ENCODE results near the gene GET4. TPM values are rescaled to one million over a fixed set of nuclear protein-coding genes. Genes with fewer than 3 reads are reported as not detected.

Gene GET4
- polyA plus RNA-seq, 3 donors, result 20.1 to 36.8 (median 25.5) TPM

- H3K4me1 Mint-ChIP-seq, result peaks cover 52% of the 10 kb centered on the region
- H3K4me2 ChIP-seq (replicated peaks; ENCODE audit: extremely low read depth, low read length, poor library complexity, severe bottlenecking), result no peak overlapping the region
- H3K9ac ChIP-seq (ENCODE audit: insufficient read depth, low read length, poor library complexity, severe bottlenecking), result no peak overlapping the region
- no peaks in the 10 kb centered on the region for H3K27me3 ChIP-seq (ENCODE audit: control insufficient read depth in 2 of 2, insufficient read depth in 2 of 2, low read length in 2 of 2)
- H3K9me3 Mint-ChIP-seq, result no peaks in the 10 kb centered on the region
- peaks cover 7% of the 10 kb centered on the region for H4K20me1 ChIP-seq (ENCODE audit: insufficient read depth, low read length)
- peaks cover 0 to 3% (median 0%) of the 10 kb centered on the region in 3 donors for H3K27me3 Mint-ChIP-seq (ENCODE audit: low read depth in 3 of 3)
- no peaks in the 10 kb centered on the region for H3K9me3 ChIP-seq (replicated peaks in 1 of 2; ENCODE audit: control insufficient read depth in 1 of 2, insufficient read depth in 1 of 2, low read length in 2 of 2)
- peaks cover 35 to 48% of the 10 kb centered on the region in 2 donors for H3K36me3 Mint-ChIP-seq
- H3K4me1 ChIP-seq (ENCODE audit: control insufficient read depth in 1 of 2, insufficient read depth in 2 of 2, low read length in 2 of 2), result peaks cover 51 to 68% of the 10 kb centered on the region in 2 donors
- H3K79me2 ChIP-seq (ENCODE audit: insufficient read depth, low read length), result peaks cover 65% of the 10 kb centered on the region
- peaks cover 28 to 39% of the 10 kb centered on the region in 2 donors for H3K36me3 ChIP-seq (replicated peaks in 1 of 2; ENCODE audit: control insufficient read depth in 1 of 2, insufficient read depth in 2 of 2, low read length in 2 of 2)
- peak overlapping the region in 3 of 7 donors; percentile 25 to 94 (median 40) for H3K27ac Mint-ChIP-seq
- intact Hi-C loops (cut with micrococcal nuclease), result loop anchor here in 1 of 2 donors (5.0 kb wide), 1 partner anchor 36 kb away; no protein-coding TSS in a partner anchor
- 94% methylated on average over 13 of the region's 15 CpGs for WGBS (ENCODE audit: insufficient coverage)
- H2AFZ ChIP-seq (ENCODE audit: insufficient read depth, low read depth, low read length, poor library complexity, severe bottlenecking), result no peak overlapping the region
- no peak for DNase-seq
- no peak for TF ChIP-seq CTCF (IDR thresholded peaks at IDR 0.05)
- no peak overlapping the region for H3K4me3 Mint-ChIP-seq
- no peak overlapping the region for H3K4me3 ChIP-seq (replicated peaks in 1 of 3; ENCODE audit: low read depth in 2 of 3, low read length in 3 of 3)
- no peak overlapping the region for H3K27ac ChIP-seq (ENCODE audit: low read depth in 1 of 2, low read length in 2 of 2)
Observed at GRCh38 chr7:921071-921461, 44.7 kb downstream of the GET4 start.

- no peak for TF ChIP-seq CTCF (IDR thresholded peaks at IDR 0.05)
- Histone ChIP-seq H3K4me3 (replicated peaks in 1 of 3; ENCODE audit: low read depth in 2 of 3, low read length in 3 of 3) (peak overlapping the region in 1 of 3 experiments; percentile 59), H3K27ac (ENCODE audit: low read depth in 1 of 2, low read length in 2 of 2) (peak overlapping the region in 1 of 2 donors; percentile 100), H3K4me2 (replicated peaks; ENCODE audit: extremely low read depth, low read length, poor library complexity, severe bottlenecking) (peak overlapping the region; percentile 78), H4K20me1 (ENCODE audit: insufficient read depth, low read length) (peaks cover under 1% of the 10 kb centered on the region), H3K79me2 (ENCODE audit: insufficient read depth, low read length) (peaks cover 65% of the 10 kb centered on the region), H3K4me1 (ENCODE audit: control insufficient read depth in 1 of 2, insufficient read depth in 2 of 2, low read length in 2 of 2) (peaks cover 57 to 75% of the 10 kb centered on the region in 2 donors), H3K9ac (ENCODE audit: insufficient read depth, low read length, poor library complexity, severe bottlenecking) (peak overlapping the region; percentile 89), H3K9me3 (replicated peaks in 1 of 2; ENCODE audit: control insufficient read depth in 1 of 2, insufficient read depth in 1 of 2, low read length in 2 of 2) (no peaks in the 10 kb centered on the region), H3K36me3 (replicated peaks in 1 of 2; ENCODE audit: control insufficient read depth in 1 of 2, insufficient read depth in 2 of 2, low read length in 2 of 2) (peaks cover 33 to 39% of the 10 kb centered on the region in 2 donors), H2AFZ (ENCODE audit: insufficient read depth, low read depth, low read length, poor library complexity, severe bottlenecking) (no peak overlapping the region), H3K27me3 (ENCODE audit: control insufficient read depth in 2 of 2, insufficient read depth in 2 of 2, low read length in 2 of 2) (no peaks in the 10 kb centered on the region)
- WGBS (ENCODE audit: insufficient coverage), result 50% methylated on average over 25 of the region's 36 CpGs
- intact Hi-C loops (cut with micrococcal nuclease), result loop anchor here in 1 of 2 donors (1.0 to 5.0 kb wide), 2 partner anchors 7 to 36 kb away; no protein-coding TSS in a partner anchor
- Mint-ChIP-seq H3K4me3 (no peak overlapping the region), H3K9me3 (no peaks in the 10 kb centered on the region), H3K36me3 (peaks cover 30 to 44% of the 10 kb centered on the region in 2 donors), H3K27me3 (ENCODE audit: low read depth in 3 of 3) (peaks cover 0 to 3% (median 0%) of the 10 kb centered on the region in 3 donors), H3K27ac (peak overlapping the region in 6 of 7 donors; percentile 14 to 98 (median 62)), H3K4me1 (peaks cover 51% of the 10 kb centered on the region)
- no peak for DNase-seq
Observed at GRCh38 chr7:921581-922333, 45.4 kb downstream of the GET4 start.
